Activated T-cell treated with anti-CD3 and anti-CD28 coated beads, Interleukin-2, amount 50 U/mL, for 48 hours (primary cell): ENCODE results near the gene NOL6.
"Not testable (repeated sequence)": the region's sequence is repeated elsewhere in the genome, so short reads cannot be mapped to it uniquely, and the experiment has no call there.

ENCODE experiments used
- DNase-seq, 2 experiments: peaks; one replicate each; pipeline ENCODE4 v3.0.0-alpha.2; 2020

Gene NOL6

GRCh38 chr9:33429256-33429985 is 44.3 kb downstream of the NOL6 start:
- no peak for DNase-seq

GRCh38 chr9:33426843-33427293 is 46.9 kb downstream of the NOL6 start:
- DNase-seq: no peak

GRCh38 chr9:33425128-33425533 is 48.6 kb downstream of the NOL6 start:
- no peak for DNase-seq

GRCh38 chr9:33424492-33424891 is 49.2 kb downstream of the NOL6 start:
- not testable (repeated sequence) for DNase-seq

GRCh38 chr9:33424043-33424442 is 49.7 kb downstream of the NOL6 start:
- DNase-seq: not testable (repeated sequence)

- DNase-seq: no peak
Observed at GRCh38 chr9:33419708-33420303, 53.9 kb downstream of the NOL6 start.

- DNase-seq: no peak
Observed at GRCh38 chr9:33418090-33418489, 55.6 kb downstream of the NOL6 start.

GRCh38 chr9:33416996-33417395 is 56.7 kb downstream of the NOL6 start:
- DNase-seq: peak; percentile 33 to 42

- peak; percentile 96 to 98 for DNase-seq
Observed at GRCh38 chr9:33415501-33416038, 58.2 kb downstream of the NOL6 start.

GRCh38 chr9:33414889-33415500 is 58.7 kb downstream of the NOL6 start:
- no peak for DNase-seq

GRCh38 chr9:33414268-33414667 is 59.5 kb downstream of the NOL6 start:
- DNase-seq: no peak
